ENCODE measurements around the gene DYNLRB2.
A peak's percentile ranks its signal among the peaks of the same experiment; 100 is the strongest.

The DYNLRB2 gene

DNA sequence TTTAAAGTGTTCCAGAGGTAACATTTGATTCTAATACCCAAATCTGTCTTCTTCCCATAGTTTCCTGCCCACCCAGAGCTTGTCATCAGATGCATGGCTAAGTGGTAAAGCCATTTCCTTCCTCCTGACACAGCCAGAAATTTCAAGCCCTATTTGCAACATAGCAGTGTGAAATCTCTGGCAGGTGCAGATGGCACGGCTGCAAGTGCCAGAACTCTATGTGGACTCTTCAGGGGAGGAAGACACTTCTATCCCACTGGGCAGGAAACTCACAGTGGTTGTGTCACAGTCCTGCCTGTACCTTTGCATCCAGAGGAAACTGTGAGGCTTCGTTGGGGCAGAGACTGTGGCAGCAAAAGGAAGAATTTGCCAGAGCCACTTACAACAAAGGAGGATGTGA lies 13.2 kb downstream of the DYNLRB2 start:
- DNase-seq = no peak

DNA sequence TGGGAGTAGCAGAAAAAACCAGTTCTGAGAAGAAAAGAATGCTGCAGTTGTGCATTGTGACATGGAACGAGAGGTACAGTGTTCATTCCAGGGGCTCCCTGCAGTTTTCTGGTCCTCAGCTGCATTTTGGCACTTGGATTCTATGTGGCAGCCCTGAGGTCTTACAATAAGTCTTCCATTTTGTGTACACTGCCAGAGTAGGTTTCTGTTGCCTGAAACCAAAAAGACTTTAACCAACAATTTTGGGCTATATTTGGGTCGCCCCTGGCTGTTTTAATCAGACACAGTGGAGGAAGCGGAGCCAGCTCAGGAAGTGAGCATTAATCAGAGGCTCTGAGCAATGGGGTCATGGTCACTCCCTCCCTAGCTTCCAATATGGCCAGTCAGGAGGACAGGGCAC lies 15.7 kb downstream of the DYNLRB2 start:
- no peak for DNase-seq

DNA sequence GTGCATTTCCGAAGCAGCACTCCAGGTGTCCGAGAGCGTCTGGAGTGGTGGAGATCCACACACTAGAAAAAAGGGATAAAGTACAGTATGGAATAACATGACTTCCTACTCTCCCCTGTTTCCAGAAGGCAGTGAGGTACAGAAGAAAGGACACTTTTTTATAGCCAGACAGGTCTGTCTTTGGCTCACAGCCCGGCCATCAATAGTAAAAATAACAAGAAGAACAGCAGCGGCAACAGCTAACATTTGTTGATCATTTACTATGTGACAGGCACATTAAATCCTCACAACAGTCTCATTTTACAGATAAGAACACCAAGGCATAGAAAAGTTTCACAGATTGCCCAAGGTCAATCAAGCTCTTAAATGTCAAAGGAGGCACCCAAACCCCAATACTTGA lies 16.2 kb downstream of the DYNLRB2 start:
- no peak for DNase-seq

DNA sequence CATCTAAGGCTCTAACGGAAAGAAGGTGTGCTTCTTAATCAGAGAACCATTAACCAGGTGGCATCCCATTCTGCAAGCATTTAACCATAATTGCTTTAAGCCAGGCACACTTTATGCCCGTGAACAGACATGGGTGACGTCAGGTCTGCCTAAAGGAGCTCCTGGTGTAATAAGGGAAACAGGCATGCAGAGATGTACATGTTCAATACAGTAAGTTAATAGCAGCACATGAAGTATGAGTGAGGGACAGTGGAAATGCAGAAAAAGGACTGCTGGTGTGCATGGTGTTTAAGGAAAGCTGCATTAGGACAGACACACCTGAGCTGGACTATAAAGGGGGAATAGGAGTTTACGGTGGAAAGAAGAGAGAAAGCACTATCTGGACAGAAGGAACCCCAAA lies 18.6 kb downstream of the DYNLRB2 start:
- no peak for DNase-seq

DNA sequence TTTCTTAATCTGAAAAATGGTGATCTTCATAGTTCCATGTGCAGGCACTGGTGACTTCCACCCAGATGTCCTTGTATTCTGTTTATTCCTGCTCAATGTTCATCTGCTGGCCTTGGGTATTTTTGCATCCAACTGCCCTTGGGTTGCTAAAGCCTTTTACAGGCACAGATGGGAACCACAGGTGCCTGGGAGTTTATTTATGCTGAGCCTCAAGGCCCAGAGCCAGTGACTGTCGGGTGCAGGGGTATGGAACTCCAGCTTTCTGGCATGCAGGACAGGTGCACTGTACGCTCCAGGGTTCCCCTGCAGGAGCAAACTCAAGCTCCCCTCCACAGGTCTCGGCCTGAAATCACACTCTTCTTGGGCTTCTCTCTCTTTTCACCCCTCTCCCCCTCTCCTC lies 22.3 kb downstream of the DYNLRB2 start:
- DNase-seq = no peak

DNA sequence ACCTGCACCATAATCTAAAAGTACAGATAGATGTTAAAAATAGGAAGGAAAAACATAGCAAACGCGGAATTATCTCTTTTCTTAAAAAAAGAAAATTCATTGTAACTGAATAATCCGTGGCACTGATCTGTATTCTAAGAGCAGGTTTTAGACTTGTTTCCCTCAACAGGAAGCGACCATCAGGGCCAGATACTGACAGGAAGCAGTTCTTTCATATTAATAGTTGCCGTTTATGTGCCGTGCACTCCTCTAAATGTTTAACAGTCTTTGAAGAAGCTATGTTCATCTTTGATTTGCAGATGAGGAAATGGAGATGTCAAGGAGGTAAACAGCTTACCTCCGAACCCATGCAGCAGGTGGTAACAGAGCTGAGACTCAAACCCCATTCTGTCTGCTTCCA lies 23.6 kb downstream of the DYNLRB2 start:
- no peak for DNase-seq

DNA sequence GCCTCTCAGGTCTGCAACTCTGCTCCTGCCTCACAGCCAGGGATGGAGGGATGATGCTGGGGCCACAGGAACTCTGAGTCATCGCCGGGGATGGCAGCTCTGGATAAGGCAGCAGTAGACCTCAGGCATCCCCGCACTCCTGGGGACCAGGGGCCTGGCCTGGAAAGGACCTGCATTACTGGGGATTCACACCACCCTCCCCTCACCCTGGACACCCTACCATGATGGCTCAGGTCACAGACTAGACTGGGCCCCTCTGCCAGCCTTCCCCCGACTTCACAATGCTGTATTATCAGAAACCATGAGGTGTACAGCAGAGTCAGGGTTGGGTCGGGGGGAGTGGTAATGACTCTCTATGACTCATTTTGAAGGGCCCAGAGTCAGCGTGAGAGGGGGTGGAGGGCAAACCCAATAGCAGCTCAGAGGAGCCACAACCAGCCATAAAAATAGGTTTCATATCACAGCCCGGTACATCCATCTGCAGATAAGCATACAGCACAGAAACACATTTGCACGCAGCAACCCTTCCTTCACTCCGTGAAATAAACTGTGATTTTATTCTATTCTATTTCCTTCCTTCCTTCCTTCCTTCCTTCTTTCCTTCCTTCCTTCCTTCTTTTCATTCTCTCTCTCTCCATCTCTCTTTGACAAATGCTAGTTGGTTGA lies 28.8 kb downstream of the DYNLRB2 start:
- DNase-seq = peak; percentile 96

DNA sequence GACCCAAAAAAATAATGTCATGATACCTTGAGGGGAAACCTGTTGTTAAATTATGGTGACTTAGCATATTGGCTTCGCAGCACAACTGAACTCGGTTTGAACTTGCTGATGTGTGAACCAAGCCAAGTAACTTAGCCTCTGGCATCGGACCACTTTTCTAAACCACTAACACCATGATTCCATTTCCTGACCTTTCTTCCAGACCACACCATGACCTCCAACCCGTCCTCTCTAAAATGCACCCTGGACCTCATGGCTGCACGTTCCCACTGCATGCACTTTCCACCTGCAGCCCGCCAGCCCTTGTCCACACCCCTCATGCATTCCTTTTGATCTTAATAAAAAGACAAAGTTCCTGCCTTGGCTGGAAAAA lies 29.3 kb downstream of the DYNLRB2 start:
- DNase-seq = peak; percentile 92

DNA sequence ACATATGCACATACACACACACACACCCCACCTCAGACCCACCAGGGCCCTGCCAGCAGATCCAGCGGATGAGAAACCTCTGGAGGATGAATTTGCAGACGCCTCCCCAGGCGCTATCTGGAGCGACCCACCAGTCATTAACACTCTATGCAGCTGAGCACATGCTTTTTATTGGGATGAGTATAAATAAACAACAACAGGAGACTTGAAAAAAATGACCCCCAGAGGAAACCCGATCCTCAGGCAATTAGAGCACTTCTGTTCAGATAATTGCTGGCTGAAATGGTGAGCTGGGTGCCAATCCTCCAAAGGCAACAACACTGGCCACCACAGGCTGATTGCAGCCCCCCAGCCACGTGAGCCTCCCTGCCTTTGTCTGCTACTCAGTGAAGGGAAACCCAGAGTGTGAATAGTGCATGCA lies 32.9 kb downstream of the DYNLRB2 start:
- DNase-seq = no peak

DNA sequence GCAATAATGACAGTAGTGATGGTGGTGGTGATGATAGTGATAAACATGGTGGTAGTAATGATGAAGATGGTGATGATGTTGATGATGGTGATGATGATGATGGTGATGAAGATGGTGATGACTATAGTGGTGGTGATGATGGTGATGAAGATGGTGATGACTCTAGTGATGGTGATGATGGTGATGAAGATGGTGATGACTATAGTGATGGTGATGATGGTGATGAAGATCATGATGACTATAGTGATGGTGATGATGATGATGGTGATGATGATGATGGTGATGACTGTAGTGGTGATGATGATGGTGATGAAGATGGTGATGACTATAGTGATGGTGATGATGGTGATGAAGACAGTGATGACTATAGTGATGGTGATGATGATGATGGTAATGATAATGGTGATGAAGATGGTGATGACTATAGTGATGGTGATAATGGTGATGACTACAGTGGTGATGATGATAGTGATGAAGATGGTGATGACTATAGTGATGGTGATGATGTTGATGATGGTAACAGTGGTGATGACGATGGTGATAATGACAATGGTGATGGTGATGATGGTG lies 35.6 kb downstream of the DYNLRB2 start:
- DNase-seq = no peak

DNA sequence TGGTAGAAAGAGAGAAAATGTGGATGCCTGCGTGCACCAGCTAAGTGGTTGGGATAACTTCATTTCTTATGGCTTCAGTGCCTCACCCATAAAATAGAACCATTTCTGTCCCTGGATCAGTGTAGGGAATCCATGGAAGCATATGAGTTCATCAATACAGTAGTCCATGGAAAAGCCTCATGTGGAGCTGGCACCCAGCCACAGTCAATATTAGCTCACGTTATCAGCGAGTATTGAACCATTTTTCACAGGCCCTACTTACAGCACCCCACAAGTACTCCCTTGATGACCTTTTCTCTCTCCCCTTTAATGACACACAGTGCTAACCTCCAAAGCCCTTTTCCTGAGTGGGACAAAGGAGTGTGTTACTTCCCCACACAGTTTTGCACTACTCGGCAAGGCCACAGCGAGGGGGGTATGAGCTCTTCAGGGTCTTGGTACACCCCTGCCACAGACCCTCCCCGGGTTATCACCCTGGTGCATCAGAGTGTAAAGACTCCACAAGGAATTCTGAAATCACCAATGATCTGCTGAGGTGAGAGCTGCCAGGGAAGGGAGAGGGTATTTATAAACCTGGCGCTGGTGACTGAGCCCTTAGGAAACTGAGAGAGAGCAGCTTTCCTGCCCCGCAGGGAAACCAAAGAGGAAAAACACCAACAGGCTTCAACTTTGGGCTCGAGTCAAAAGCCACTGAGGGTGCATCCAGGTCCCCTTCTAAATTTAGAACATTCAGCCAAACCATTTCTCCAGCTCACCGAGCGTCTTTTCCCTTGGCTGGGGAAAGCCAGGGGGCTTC lies 36.9 kb downstream of the DYNLRB2 start:
- DNase-seq = no peak

DNA sequence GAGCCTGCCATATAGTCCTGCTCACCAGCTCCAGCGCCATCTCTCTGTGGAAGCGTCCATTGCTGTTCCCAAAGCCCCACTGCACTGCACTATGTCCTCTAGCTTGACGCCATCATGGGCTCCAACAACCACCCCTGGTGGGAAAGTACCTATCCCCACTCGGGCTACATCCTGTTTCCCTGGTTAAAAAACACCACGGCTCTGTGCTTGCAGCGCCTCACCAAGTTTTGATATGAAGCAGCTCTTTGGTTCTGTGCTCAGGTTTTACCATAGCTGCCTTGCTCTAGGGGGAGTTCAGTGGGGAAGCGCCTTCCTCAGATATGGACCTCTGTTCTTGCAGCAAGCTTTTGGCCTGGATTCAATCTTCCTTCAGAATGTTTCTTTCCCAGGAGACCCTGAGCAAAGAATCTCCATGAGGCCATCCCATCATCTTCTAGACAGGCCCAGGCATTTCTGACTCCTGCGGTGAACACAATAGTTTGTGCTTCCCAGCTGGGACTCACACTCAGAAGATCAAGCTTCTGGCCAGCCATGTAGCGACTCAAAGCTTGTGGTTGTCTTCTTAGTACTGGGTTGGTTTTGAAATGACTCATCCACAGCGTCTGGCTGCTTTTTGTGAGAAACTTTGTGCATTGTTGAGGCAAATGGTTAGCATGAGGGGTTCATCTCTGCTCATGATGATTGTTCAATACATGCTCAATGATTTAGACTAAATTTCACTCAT lies 39.5 kb downstream of the DYNLRB2 start:
- peak; percentile 27 for DNase-seq

DNA sequence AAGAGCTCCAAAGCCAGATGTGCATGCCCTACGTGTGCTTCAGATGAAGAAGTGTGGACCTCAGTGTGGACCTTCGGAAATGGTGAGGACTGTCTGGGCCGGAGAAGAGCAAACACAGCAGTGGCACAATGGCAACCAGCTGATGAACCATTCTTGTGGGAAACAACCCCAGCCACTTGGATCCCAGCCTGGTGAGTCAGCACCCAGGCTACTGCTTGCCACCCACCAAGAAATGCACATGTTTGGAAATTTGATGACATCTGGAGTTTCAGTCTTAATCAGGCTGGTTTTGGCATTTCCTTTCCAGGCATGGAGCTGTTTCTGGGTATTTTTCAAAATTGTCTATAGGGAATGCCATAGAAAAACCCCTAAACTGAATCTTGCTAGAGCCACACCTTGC lies 42.7 kb downstream of the DYNLRB2 start:
- DNase-seq = peak; percentile 54

DNA sequence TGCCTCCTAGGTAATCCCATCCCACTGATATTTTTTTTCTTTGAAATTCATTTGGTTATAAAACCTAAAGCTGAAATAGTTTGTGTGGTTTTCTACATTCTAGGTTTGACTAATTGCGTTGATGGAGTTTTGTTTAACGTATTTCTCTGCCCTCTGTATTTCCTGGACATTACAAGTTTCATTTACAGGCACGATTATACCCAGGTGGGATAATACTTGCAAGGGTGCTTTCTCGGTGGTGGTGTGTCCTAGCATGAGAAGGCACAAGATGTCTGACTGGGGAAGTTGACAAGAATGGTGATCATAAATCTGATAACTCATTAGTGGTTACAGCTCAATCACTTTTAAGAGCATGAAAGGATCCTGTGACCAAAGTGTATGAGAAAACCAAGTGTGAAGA lies 45.0 kb downstream of the DYNLRB2 start:
- DNase-seq = no peak

DNA sequence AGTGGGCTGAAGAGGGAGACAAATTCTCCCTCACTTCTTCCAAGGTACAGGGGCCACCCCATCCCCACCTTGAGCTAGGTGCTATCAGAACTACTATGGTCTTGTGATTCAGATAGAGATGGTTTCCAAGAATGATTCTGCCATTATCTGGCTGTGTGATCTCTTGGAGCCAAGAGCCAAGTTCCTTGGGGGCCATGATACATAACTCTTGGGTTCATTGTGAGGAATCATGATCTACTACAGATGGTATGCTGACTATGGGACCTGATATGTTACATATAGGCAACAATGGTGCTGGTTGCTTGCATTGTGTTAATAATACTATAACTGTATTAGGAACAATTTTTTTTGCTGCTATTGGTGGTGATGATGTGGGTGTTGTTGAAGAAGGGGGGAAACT lies 45.7 kb downstream of the DYNLRB2 start:
- DNase-seq = peak; percentile 22

DNA sequence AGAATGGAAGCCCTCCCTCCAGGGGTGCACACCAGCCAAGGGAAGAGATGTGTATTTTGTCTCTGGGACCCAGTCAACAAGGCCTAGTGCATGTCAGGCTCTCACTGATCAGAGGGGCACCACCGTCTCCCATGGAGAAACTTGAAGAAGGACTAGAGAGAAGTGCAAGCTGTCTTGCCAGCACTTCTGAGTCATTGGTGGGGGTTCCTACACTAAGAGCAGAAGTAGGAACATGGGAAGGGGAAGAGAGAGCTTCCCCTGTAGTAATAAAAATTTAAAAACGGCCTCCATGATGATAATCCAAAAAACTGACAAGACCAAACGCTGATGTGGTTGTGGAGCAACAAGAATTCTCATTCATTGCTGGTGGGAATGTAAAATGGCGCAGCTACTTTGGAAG lies 46.3 kb downstream of the DYNLRB2 start:
- no peak for DNase-seq

DNA sequence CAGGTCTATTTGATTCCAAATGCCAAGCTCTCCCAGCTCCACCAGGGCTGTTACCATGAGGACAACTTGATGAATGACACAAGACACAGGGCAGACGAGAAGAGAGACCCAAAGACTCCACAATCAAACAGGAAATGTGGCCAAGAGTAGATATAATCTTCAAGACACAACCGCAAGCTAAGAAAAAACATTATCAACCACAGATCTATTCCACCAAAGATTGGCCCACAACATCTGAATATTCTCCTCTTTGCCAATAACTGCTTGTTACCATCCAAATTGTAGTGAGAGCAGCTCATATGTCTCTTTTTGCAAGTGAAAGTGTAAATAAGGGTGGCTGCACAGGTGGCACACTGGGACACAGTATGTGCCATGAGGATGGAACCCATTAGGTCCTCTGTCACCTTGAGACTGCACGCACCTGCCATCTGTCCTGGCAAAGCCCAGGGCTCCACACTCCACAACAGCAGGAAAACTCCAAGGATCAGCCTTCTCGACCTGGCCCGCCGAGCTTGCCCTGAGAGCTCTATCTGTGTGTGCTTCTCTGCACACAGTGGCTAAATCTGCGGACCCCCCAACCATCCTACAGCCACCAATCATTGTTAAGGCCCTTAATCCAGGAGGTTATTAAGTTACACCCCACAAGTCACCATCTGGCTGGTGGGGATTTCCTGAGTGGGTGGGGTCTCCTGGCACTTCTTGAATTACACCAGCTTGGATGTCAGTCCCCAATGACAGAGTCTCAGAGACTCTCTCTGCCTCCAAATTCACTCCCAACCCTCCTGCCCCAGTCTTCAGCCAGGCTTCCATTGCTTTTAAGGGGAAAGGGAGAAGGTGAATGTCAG lies 50.5 kb downstream of the DYNLRB2 start:
- no peak for DNase-seq

DNA sequence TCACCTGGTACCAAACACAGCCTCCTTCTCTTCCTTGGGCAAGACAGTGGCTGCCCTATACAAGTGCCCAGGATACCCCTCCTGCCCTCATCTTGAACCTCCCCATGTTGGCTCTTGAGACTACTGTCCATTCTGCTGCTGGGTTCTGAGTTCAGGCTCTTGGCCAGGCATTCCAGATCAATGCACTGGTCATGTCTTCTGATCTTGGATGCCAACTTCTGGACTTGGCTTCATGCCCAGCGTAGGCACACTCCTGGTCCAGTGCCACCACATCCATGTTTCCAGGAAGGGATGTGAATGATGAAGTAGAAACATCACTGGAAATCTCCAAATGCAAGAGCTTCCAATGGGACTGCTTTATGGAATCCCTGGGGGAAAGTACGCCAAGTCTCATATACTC lies 51.5 kb downstream of the DYNLRB2 start:
- no peak for DNase-seq

DNA sequence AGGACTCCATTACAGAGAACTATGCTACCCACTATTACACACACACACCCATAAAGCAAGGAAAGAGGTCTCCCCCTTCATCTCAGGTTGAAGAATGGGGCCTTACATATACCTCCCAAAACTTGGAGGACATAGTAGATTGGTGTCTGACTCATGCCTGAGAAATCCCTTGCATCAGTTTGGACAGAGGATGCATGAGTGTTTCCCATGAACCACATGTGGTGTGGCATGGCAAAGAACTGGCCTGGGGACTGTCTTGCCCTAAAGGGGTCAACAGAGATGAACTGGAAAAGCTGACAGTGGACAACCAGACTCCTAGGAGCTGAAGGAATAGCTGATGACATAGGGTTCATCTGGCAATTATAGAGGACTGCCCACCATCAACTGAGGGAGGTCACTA lies 54.0 kb downstream of the DYNLRB2 start:
- DNase-seq = peak; percentile 65

DNA sequence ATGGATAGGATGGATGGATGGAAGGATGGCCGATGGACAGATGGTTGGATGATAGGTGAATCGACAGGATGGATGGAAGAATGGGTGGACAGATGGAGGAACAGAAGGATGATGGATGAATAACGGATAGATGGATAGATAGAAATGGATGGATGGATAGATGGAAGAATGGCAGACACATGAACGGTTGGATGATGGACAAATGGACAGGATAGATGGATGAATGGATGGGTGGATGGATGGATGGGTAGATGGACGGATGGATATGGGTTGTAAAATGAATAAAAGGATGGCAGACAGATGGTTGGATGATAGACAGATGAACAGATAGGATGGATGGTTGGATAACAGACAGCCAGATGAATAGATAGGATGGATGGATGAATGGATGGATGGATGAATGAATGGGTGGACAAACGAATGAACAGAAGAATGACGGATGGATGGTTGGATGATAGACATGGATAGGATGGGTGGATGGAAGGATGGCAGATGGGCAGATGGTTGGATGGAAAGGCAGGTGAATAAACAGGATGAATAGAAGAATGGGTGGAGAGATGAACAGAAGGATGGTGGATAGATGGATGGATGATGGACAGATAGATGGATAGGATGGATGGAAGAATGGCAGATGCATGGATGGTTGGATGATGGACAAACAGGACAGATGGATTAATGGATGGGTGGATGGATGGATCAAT lies 55.9 kb downstream of the DYNLRB2 start:
- DNase-seq = no peak

DNA sequence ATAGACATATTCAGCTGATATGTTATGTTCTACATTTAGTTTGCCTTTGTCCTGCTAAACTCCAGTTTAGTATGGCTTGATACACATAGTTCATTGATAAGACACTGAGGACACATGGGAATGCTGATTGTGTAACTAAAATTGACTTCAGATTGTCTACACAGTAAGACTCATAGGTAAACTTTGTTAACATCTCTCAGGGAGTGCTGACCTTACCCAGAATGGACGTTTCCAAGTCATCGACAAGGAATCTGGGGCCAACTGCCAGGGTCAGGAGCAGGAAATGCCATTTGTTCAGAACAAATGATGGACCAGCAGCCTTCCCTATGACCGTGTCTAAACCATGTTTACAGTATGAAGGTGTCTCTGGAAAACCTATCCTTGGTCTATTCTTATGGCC lies 58.7 kb downstream of the DYNLRB2 start:
- DNase-seq = peak; percentile 82
